GM12874 (cell line): ENCODE results near the gene SYTL1.

Experiments
- TF ChIP-seq, protein P1 (sequence below): IDR thresholded peaks from 2 replicates; pipeline ENCODE4 v1.5.1; 2011; ENCODE audit warnings: low read depth, mild to moderate bottlenecking, control low read depth, low read length, moderate library complexity; ENCODE audit not compliant: insufficient read depth

The SYTL1 gene

DNA sequence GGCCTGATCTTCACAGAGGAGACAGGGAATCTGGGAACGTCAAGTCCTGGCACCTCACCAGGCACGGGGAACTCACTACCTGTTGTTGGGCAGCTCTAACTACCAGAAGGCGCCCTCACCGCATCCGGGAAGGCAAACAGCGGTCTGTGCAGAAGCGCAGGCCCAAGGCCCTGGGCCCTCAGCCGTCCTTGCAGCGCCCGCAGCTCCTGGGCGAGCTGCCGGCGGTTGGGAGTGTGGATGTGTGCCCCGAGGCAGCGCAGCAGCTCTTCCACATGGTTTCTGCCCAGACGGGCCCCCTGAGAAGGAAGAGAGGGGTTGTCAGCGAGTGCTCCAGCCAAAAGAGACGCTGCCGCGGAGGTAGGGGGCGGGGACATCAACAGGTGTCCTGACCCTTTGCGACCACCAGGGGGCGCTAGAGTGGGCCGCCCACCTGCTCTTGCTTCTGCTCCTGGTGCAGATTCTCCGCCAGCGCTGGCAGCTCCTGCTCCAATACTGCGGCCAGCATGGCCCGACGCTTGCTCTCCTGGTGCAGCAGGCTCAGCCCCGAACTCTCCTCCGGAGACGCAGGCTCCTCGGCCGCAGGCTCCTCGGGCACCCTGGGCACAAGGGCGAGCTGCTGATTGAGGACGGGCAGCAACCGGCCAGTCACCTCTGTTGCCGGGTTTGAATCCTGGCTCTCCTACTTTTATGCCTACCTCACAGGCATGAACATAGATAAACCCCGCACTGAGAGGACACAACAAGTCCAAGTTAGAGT is 15.6 kb downstream of the SYTL1 start:
- TF ChIP-seq, protein P1, sequence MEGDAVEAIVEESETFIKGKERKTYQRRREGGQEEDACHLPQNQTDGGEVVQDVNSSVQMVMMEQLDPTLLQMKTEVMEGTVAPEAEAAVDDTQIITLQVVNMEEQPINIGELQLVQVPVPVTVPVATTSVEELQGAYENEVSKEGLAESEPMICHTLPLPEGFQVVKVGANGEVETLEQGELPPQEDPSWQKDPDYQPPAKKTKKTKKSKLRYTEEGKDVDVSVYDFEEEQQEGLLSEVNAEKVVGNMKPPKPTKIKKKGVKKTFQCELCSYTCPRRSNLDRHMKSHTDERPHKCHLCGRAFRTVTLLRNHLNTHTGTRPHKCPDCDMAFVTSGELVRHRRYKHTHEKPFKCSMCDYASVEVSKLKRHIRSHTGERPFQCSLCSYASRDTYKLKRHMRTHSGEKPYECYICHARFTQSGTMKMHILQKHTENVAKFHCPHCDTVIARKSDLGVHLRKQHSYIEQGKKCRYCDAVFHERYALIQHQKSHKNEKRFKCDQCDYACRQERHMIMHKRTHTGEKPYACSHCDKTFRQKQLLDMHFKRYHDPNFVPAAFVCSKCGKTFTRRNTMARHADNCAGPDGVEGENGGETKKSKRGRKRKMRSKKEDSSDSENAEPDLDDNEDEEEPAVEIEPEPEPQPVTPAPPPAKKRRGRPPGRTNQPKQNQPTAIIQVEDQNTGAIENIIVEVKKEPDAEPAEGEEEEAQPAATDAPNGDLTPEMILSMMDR: peak; percentile 99

DNA sequence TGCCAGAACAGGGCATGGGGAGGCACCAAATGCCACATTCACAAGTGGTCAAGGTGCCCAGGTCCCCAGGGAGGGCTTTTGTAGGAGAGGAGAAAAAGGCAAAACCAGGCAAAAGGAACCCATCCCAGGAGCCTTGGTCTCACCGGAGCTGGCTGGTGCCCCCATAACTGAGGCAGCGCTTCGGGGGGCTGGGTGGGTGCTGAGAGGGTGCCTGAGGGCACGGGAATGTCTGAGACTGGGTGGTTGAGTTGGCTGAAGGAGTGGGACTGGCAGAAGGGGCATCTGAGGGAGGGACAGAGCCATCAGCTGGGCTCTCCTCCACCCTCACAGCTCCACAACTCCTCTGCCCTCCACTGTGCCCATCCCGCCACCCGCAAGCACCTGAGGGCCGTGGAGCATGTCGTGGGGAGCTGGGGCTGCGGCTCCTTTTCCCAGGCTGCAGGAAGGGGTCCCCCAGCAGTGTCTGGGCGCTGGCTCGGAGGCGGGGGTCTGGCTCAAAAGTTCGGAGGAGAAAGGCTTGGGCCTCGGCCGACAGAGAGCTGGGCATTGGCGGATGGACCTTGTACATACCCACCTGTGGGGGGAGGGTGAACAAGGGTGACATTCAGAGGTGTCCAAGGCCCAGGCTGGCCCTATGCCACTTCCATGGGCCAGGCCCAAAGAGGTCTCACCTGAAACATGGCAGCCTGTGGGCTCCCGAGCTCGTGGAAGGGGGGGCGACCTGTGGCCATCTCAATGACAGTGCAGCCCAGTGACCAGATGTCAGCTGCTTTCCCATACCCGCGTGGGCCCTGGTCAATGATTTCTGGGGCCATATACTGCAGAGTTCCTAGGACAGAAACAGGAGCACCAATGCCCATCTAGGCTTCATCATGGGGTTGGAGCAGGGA is 16.5 kb downstream of the SYTL1 start:
- TF ChIP-seq, protein P1: no peak

- TF ChIP-seq, protein P1: no peak
Measured at GRCh38 chr1:27358928-27359313, 17.1 kb downstream of the SYTL1 start.

- TF ChIP-seq, protein P1: no peak
Measured at GRCh38 chr1:27359822-27360158, 18.0 kb downstream of the SYTL1 start.

DNA sequence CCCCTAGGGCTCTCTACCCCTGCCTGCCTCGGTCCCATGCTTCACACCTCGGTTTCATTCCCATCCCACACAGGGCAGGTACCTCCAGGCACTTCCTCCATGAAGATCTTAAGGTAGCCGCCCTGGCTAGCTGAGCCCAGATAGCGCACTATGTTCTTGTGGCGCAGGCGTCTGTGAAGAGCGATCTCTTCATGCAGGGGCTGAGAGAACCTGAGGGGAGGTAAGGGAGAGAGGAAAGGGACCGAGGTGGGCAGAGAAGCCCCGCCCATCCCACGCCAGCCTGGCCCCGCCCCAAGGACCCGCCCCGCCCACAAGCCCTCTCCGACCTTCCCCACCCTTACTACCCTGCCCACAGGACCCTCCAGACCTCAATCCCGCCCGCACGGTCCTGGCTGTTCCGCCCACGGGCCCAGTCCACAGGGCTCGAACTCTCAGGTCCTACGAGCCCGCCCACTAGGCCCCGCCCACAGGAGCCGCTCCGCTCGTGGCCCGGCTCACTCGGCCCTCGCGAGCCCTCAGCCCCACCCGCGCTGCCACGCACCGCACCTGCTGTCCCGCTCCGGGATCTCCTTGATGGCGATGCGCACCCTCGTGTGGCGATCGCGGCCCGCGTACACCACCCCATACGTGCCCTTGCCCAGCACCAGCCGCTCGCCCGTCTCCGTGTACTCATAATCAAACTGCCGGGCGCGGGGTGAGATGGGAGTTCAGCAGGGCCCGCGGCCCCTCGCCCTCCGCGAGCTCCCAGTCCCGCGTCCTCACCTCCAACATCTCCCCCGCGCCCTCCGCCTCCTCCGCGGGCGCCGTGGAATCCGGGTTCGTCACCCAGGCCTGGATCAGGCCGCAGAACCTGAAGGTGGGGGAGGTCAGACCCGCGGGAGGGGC is 18.6 kb downstream of the SYTL1 start:
- TF ChIP-seq, protein P1: no peak

- TF ChIP-seq, protein P1: no peak
Measured at GRCh38 chr1:27361044-27361402, 19.2 kb downstream of the SYTL1 start.

GRCh38 chr1:27361553-27361952 is 19.7 kb downstream of the SYTL1 start:
- TF ChIP-seq, protein P1: no peak
